HFFc6 (cell line): ENCODE results near the gene DGKA. TPM values are rescaled to one million over a fixed set of nuclear protein-coding genes. Genes with fewer than 3 reads are reported as not detected.

ENCODE experiments used
- total RNA-seq, 6 experiments: library from RNA; stranded (reverse); fragmentation: NEBNext Ultra II Directional; extraction: Animal tissue kit (Norgen Biotek cat#: 25700); gene quantifications; 2 replicates in 1 of 6; 3 replicates in 5 of 6; pipeline ENCODE4 v1.2.3, GENCODE V29; 2021

The DGKA gene
- total RNA-seq, 6 experiments from 2014 or later, result 67.1 to 87.4 (median 79.6) TPM

Other genes starting within 250 kb of the DGKA start
- gene ITGA7, start 223.3 kb upstream of the DGKA start, total RNA-seq, result 1 to 10 TPM in 4 of 6 experiments, under 1 TPM in 2; 0.95 to 2.3 (median 1.2) TPM
- gene BLOC1S1, start 215.1 kb upstream of the DGKA start, total RNA-seq, result 100 to 1,000 TPM in 4 of 6 experiments, 10 to 100 TPM in 2; 87.4 to 113 (median 104) TPM
- gene RDH5, start 210.8 kb upstream of the DGKA start, total RNA-seq, result 10 to 100 TPM in 2 of 6 experiments, 1 to 10 TPM in 4; 6.6 to 13.2 (median 7.8) TPM
- gene CD63, start 202.2 kb upstream of the DGKA start, total RNA-seq, result 1,000 to 10,000 TPM; 1,860 to 2,483 (median 2,072) TPM
- gene GDF11, start 188.0 kb upstream of the DGKA start, total RNA-seq, result 10 to 100 TPM; 15.8 to 25.9 (median 16.9) TPM
- gene SARNP, start 113.4 kb upstream of the DGKA start, total RNA-seq, result 10 to 100 TPM; 68.9 to 85.5 (median 78.4) TPM
- gene ORMDL2, start 113.1 kb upstream of the DGKA start, total RNA-seq, result 100 to 1,000 TPM in 1 of 6 experiments, 10 to 100 TPM in 5; 79.9 to 100 (median 90.1) TPM
- 10 to 100 TPM; 31.7 to 33.5 (median 32.5) TPM for gene DNAJC14, start 101.6 kb upstream of the DGKA start, total RNA-seq
- gene MMP19, start 88.2 kb upstream of the DGKA start, total RNA-seq, result 10 to 100 TPM; 13.7 to 24.7 (median 21.4) TPM
- 10 to 100 TPM; 25.0 to 32.3 (median 28.3) TPM for gene PYM1, start 3.3 kb upstream of the DGKA start, total RNA-seq
- gene PMEL, start 34.9 kb downstream of the DGKA start, total RNA-seq, result 1 to 10 TPM in 1 of 6 experiments, under 1 TPM in 5; 0.47 to 1.3 (median 0.59) TPM
- 10 to 100 TPM; 27.1 to 61.0 (median 53.9) TPM for gene CDK2, start 35.7 kb downstream of the DGKA start, total RNA-seq
- gene RAB5B, start 42.9 kb downstream of the DGKA start, total RNA-seq, result 100 to 1,000 TPM in 2 of 6 experiments, 10 to 100 TPM in 4; 90.2 to 107 (median 96.5) TPM
- 10 to 100 TPM; 15.2 to 19.4 (median 17.0) TPM for gene SUOX, start 66.1 kb downstream of the DGKA start, total RNA-seq
- gene IKZF4, start 89.9 kb downstream of the DGKA start, total RNA-seq, result 1 to 10 TPM; 5.2 to 7.2 (median 5.9) TPM
- gene RPS26, start 110.8 kb downstream of the DGKA start, total RNA-seq, result 100 to 1,000 TPM in 1 of 6 experiments, 10 to 100 TPM in 5; 40.7 to 151 (median 52.1) TPM
- 1 to 10 TPM; 1.0 to 2.5 (median 1.8) TPM for gene ERBB3, start 149.0 kb downstream of the DGKA start, total RNA-seq
- 100 to 1,000 TPM; 144 to 190 (median 177) TPM for gene PA2G4, start 173.4 kb downstream of the DGKA start, total RNA-seq
- gene RPL41, start 185.5 kb downstream of the DGKA start, total RNA-seq, result 1,000 to 10,000 TPM; 2,722 to 3,464 (median 3,292) TPM
- gene ZC3H10, start 187.1 kb downstream of the DGKA start, total RNA-seq, result 1 to 10 TPM; 3.3 to 4.7 (median 3.8) TPM
- 100 to 1,000 TPM; 136 to 174 (median 151) TPM for gene ESYT1, start 197.1 kb downstream of the DGKA start, total RNA-seq
- gene MYL6B, start 221.4 kb downstream of the DGKA start, total RNA-seq, result 100 to 1,000 TPM in 5 of 6 experiments, 10 to 100 TPM in 1; 84.5 to 119 (median 108) TPM
- gene MYL6, start 227.2 kb downstream of the DGKA start, total RNA-seq, result 1,000 to 10,000 TPM; 2,668 to 3,384 (median 3,141) TPM